OCI-LY3 (cell line): ENCODE data around the gene BCL2L2.

Experiments used
- EZH2phosphoT487 ChIP-seq: fragments of 200-600 bp; shearing (Covaris generic); IDR thresholded peaks from 2 replicates; pipeline ENCODE4 v1.6.1; 2018; ENCODE audit warnings: antibody characterized with exemption, mixed run types, low read depth
- TF ChIP-seq, protein P1 (sequence below): fragments of 200-600, 300-600 bp; sonication (generic); IDR thresholded peaks from 2 replicates; pipeline ENCODE4 v1.5.1; 2014; ENCODE audit warnings: antibody characterized with exemption, low read length, low read depth

DNA sequence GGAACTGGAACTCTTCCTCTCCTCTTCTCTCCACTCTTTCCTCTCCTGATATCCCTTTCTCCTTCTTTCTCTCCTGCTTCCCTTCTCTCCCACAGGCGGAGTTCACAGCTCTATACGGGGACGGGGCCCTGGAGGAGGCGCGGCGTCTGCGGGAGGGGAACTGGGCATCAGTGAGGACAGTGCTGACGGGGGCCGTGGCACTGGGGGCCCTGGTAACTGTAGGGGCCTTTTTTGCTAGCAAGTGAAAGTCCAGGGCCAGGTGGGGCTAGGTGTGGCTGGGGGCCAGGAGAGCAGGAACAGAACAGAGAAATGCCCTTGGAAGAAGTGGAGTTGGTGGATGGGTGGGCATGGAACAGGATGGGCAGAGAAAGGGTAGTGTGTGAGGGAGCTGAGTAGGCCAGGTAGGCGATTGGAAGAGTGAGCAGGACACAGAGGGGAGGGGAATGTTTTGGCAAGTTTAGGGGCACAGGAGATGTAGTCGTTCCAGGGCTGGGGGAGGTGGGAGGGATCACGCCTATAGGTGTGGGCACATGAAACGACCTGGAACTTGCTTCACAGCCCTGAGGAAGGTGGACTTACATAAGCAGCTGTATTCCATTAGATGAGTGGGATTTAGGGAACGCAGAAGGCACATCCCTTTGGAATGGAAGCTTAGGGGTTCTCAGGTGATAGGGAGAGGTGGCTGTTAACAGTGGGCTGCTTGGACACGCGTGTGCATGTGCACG is 2.2 kb downstream of the BCL2L2 start:
- TF ChIP-seq, protein P1, sequence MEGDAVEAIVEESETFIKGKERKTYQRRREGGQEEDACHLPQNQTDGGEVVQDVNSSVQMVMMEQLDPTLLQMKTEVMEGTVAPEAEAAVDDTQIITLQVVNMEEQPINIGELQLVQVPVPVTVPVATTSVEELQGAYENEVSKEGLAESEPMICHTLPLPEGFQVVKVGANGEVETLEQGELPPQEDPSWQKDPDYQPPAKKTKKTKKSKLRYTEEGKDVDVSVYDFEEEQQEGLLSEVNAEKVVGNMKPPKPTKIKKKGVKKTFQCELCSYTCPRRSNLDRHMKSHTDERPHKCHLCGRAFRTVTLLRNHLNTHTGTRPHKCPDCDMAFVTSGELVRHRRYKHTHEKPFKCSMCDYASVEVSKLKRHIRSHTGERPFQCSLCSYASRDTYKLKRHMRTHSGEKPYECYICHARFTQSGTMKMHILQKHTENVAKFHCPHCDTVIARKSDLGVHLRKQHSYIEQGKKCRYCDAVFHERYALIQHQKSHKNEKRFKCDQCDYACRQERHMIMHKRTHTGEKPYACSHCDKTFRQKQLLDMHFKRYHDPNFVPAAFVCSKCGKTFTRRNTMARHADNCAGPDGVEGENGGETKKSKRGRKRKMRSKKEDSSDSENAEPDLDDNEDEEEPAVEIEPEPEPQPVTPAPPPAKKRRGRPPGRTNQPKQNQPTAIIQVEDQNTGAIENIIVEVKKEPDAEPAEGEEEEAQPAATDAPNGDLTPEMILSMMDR = no peak
- TF ChIP-seq EZH2phosphoT487 = no peak
